ENCODE data around the gene MOSPD3.
A peak's percentile ranks its signal among the peaks of the same experiment; 100 is the strongest.
"Not testable (repeated sequence)": the region's sequence is repeated elsewhere in the genome, so short reads cannot be mapped to it uniquely, and the experiment has no call there.

Gene MOSPD3

GRCh38 chr7:100626530-100627237 lies 14.3 kb downstream of the MOSPD3 start:
- no peak for DNase-seq

GRCh38 chr7:100627238-100627549 lies 14.9 kb downstream of the MOSPD3 start:
- no peak for DNase-seq

GRCh38 chr7:100629117-100629716 lies 16.9 kb downstream of the MOSPD3 start:
- no peak for DNase-seq

- DNase-seq, result no peak
These were observed 17.7 kb downstream of the MOSPD3 start for GRCh38 chr7:100630066-100630465.

- peak; percentile 30 to 68 for DNase-seq
These were observed 20.8 kb downstream of the MOSPD3 start for GRCh38 chr7:100632951-100633717.

- no peak for DNase-seq
These were observed 27.7 kb downstream of the MOSPD3 start for GRCh38 chr7:100639995-100640516.

GRCh38 chr7:100640517-100641440 lies 28.4 kb downstream of the MOSPD3 start:
- no peak for DNase-seq

GRCh38 chr7:100641463-100641859 lies 29.1 kb downstream of the MOSPD3 start, which contains the start of gene TFR2:
TSS of gene TFR2 (minus strand) at chr7:100641552. CDS start at chr7:100641509, 43 bp downstream.
- no peak for DNase-seq

- no peak for DNase-seq
These were observed 29.7 kb downstream of the MOSPD3 start for GRCh38 chr7:100641860-100642533.

GRCh38 chr7:100642534-100642907 lies 30.2 kb downstream of the MOSPD3 start:
- DNase-seq, result no peak

- no peak for DNase-seq
These were observed 37.7 kb downstream of the MOSPD3 start for GRCh38 chr7:100649826-100650565.

- no peak for DNase-seq
These were observed 42.8 kb downstream of the MOSPD3 start for GRCh38 chr7:100654908-100655831.

GRCh38 chr7:100655908-100656674 lies 43.8 kb downstream of the MOSPD3 start, which contains the start of gene ACTL6B:
TSS of gene ACTL6B (minus strand) at chr7:100656448. CDS start at chr7:100656354, 94 bp downstream.
- peak; percentile 67 to 89 for DNase-seq

GRCh38 chr7:100662194-100662776 lies 49.9 kb downstream of the MOSPD3 start:
- DNase-seq, result not testable (repeated sequence)

Data from NCI-H1930 (cell line).